ENCODE measurements around the gene SKAP2.

Gene SKAP2

GRCh38 chr7:26637610-26638009, 226.8 kb downstream of the SKAP2 start:
- no peak for DNase-seq (ENCODE audit: low read depth in 2 of 2)

GRCh38 chr7:26636808-26637207, 227.6 kb downstream of the SKAP2 start:
- DNase-seq (ENCODE audit: low read depth in 2 of 2), result no peak

DNA sequence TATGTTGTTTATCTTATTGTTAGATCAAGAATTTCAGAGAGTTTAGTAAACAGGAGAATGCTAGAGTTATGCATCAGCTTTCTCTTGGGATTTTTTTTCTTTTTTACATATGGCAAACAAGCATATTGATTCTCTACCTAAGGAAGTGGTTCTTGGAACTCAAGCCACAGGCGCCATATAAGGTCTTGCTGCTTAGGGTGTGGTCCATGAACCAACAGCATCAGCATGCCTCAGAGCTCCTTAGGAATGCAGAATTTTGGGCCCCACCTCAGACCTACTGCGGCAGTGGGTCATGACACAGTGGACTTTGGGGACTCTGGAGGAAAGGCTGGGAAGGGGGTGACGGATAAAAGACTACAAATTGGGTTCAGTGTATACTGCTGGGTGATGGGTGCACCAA, 230.8 kb downstream of the SKAP2 start:
- no peak for DNase-seq (ENCODE audit: low read depth in 2 of 2)

- no peak for DNase-seq (ENCODE audit: low read depth in 2 of 2)
These were observed 232.8 kb downstream of the SKAP2 start for GRCh38 chr7:26631601-26632000.

DNA sequence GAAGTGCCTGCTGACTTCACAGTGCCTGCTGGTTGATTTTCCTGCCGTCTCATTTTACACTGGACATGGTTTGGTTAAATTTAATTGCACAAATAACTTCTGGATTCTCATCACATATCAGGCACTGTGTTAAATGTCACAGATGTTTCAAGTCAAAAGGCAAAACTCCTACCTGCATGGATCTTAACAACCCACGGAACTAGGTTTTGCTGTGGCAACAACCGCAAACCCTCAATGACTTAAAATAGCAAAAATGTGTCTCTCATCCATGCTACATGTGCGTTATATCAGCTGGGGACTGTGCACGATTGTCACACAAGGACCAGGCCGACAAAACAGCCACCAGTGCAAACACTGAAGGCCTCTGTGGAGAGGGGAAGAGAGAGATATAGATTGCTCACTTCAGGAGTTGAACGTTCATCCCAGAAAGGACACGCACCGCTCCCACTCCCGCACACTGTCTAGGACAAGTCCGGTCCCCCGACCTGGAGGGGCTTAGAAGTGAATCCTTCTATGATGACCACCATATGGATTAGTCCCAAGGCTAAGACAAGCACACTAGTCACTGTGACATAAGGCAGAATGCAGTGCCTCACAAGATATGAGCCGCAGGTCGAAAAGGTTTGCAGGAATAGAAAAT, 233.3 kb downstream of the SKAP2 start:
- DNase-seq (ENCODE audit: low read depth in 2 of 2), result no peak

- no peak for DNase-seq (ENCODE audit: low read depth in 2 of 2)
These were observed 234.0 kb downstream of the SKAP2 start for GRCh38 chr7:26630361-26630760.

- DNase-seq (ENCODE audit: low read depth in 2 of 2), result no peak
These were observed 234.7 kb downstream of the SKAP2 start for GRCh38 chr7:26629696-26630095.

- DNase-seq (ENCODE audit: low read depth in 2 of 2), result no peak
These were observed 236.5 kb downstream of the SKAP2 start for GRCh38 chr7:26627891-26628341.

DNA sequence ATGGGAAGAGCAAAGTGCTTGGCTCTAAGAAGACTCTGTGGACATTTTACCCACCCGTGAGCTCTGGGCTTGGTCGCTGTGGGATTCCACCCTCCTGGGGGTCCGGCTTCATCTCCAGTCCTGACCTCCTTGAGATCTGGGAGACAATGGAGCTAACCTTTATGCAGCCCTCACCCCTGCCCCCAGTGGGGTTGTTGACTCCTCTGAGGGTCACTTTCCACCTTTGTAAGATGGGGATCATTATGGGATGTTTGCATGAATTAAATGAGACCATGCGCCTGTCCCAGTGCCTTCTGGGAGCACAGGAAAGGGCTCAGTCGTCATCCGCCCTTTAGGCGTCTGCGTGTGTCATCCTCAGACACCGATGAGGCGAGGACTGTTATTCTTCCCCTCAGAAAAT, 237.2 kb downstream of the SKAP2 start:
- DNase-seq (ENCODE audit: low read depth in 2 of 2), result no peak

GRCh38 chr7:26626687-26627086, 237.7 kb downstream of the SKAP2 start:
- DNase-seq (ENCODE audit: low read depth in 2 of 2), result no peak

GRCh38 chr7:26626156-26626555, 238.2 kb downstream of the SKAP2 start:
- no peak for DNase-seq (ENCODE audit: low read depth in 2 of 2)

- DNase-seq (ENCODE audit: low read depth in 2 of 2), result no peak
These were observed 239.1 kb downstream of the SKAP2 start for GRCh38 chr7:26625286-26625685.

DNA sequence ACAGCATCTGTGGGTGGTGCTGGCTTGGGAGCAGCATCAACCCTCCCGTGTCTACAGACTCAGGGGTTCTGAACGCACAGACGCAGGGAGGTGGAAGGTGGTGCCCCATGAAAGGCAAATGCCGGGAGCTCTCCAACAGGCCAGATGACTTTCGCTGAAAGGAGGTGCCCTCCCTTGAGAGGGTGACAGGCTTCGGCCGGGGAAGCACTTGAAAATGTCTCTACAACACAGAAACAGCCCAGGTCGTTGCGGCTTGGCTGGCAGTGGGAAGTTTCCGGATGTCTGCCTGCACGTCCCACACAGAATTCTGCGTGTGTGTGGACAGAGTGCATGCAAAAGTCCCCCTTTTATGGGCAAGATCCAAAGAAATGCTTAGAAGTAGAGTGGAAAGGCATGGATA, 239.6 kb downstream of the SKAP2 start:
- DNase-seq (ENCODE audit: low read depth in 2 of 2), result no peak

GRCh38 chr7:26624431-26624830, 240.0 kb downstream of the SKAP2 start:
- DNase-seq (ENCODE audit: low read depth in 2 of 2), result no peak

DNA sequence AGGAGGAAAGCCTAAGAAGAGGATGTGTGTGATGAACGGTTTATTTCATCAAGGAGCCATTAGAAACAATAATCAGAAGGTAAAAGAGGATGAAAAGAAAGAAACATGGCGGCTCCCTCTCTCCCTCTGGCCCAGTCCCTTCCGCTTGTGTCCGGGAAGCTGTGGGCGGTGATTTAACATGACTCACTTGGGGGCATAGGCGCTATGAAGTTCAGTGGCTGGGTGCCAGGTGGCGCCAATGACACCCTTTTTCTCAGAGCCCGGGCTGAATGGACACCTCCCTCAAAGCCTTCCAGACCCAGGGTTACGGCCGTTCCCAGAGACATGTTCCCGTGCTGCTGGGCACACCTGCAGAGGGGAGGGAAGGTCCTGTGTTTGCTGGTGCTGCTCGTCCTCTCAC, 244.0 kb downstream of the SKAP2 start:
- no peak for DNase-seq (ENCODE audit: low read depth in 2 of 2)

- no peak for DNase-seq (ENCODE audit: low read depth in 2 of 2)
These were observed 244.9 kb downstream of the SKAP2 start for GRCh38 chr7:26619348-26619984.

DNA sequence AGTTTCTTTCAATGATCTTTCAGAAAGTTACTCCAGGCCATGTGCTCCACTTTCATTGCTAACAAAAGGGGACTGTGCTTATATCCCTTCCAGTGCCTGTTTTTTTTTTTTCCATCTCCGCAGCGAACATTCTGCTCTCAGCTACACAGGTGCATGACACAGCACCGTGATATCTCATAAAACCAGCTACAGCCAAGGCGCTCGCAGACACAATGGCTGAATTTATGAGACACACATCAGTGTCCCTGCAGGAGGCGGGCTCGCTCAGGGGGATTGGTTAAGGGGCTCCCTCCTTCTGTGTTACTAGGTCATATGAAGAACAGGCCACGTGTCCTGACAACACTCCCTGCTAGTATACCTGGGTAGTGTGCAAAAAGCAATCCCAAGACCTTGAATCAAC, 245.5 kb downstream of the SKAP2 start:
- no peak for DNase-seq (ENCODE audit: low read depth in 2 of 2)

DNA sequence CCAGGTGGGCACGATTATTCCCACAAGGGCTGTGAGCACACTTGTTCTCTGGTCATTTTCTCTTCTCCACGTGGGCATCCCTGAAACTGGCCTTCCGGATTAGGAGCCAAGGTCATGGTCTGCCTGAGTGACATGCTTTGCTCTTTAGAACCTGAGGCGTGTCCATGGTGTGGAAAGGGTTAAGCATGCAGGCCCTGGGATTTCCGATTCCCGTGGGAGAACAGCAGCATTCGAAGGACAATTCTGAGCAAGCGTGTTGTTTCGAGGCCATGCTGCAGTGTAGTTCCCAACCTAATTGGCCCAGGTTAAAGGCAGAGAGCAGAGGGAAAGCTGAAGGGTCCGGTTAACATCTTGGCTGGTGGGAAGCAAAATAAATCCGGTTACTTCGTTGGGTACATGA, 245.9 kb downstream of the SKAP2 start:
- no peak for DNase-seq (ENCODE audit: low read depth in 2 of 2)

Data from fibroblast of skin of left biceps (primary cell).